Measurements from ENCODE around the gene ACTR8.
A peak's percentile ranks its signal among the peaks of the same experiment; 100 is the strongest.

The ACTR8 gene

DNA sequence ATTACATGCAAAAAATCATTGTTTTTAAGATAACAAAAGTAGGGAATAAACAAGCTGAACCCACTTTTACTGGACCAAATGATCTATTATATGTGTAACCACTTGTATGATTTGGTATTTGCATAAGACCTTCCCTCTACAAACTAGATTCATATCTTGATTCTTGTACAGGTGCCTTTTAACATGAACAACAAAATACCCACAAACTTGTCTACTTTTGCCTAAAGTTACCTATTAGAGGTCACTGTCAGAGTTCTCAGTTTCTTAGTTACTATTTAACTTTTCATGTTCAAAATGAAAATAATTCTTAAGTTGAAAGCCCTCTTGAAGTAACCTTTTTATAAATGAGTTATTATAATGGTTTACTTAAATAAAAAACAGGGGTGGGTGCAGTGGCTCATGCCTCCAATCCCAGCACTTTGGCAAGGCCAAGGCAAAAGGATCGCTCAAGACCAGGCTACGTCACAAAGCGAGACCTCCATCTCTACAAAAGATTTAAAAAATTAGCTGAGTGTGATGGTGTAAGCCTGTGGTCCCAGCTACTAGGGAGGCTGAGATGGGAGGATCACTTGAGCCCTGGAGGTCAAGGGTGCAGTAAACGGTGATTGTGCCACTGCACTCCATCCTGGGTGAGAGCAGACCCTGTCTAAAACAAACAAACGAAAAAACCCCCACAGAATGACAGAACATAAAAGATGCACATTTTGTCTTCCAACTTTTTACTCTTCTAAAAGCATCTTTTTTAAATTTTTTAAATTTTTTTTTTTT is 16.0 kb downstream of the ACTR8 start:
- no peak for DNase-seq (ENCODE audit: low spot score)

DNA sequence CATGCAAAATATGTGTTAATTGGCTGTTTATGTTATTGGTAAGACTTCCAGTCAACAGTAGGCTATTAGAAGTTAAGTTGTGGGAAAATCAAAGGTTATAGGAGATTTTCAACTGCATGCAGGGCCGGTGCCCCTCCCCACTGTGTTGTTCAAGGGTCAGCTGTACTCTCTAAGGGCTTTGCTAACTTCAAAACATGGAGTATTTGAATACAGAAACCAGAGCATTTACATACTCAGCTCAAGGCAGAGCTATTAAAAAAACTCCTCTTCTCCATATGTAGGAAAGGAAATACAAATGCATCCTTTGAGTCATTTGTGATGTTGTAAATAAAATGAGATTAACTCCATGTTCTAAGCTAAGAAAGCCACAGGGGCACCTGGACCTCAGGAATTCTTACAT is 18.8 kb downstream of the ACTR8 start:
- no peak for DNase-seq (ENCODE audit: low spot score)

DNA sequence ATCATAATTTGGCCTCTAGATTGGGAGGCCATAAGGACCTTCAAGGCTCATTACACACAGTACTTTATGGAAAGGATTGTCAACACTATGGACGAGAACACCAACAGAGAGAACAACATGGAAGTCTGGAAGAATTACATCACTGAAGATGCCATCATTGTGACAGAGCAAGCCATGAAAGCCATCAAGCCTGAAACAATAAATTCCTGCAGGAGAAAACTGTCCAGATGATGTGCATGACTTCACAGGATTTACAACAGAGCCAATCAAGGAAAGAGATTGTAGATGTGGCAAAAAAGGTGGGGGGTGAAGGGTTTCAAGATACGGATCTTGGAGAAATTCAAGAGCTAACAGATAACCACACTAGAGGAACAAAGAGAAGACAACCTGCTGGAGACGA is 19.7 kb downstream of the ACTR8 start:
- no peak for DNase-seq (ENCODE audit: low spot score)

DNA sequence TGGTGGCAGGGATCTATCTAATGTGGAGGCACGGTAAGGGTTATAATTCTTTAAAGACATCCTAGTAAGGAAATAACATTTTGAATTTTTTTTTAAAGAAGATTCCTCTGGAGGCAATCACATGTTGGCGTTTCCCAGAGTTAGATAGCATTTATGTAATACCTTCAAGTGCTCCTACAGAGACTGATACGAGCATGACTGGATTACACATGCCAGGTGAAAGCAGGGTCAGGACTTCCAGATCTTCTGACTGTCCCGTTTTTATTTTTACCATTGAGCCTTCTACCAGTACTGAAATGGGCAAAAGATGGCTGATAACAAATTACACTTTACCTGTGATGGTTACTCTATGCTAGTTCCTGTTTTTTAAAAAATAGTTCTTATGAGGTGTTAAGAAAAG is 21.8 kb downstream of the ACTR8 start:
- DNase-seq (ENCODE audit: low spot score): no peak

GRCh38 chr3:53859178-53859577 is 22.8 kb downstream of the ACTR8 start:
- no peak for DNase-seq (ENCODE audit: low spot score)

GRCh38 chr3:53858096-53858741 is 23.7 kb downstream of the ACTR8 start:
- DNase-seq (ENCODE audit: low spot score): no peak

- DNase-seq (ENCODE audit: low spot score): no peak
Measured at GRCh38 chr3:53856964-53857363, 25.0 kb downstream of the ACTR8 start.

DNA sequence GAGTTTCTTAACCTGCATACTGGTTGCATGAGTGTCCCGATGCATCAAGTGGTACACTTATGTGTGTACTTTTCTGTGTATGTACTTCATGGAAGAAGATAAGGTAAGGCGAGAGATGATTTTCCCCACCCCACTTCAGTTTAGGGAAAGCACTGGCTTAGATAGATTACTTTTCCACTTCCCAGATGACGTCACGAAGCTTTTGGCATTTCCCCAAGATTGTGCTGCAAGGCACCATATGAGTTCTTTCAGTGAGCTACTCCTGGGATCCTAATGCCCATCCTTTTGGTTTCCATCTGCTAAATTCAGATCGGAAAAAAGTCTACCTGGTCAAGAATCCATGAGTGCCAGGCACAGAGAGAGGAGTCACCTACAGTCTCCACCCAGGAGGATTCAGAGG is 31.1 kb downstream of the ACTR8 start:
- DNase-seq (ENCODE audit: low spot score): no peak

DNA sequence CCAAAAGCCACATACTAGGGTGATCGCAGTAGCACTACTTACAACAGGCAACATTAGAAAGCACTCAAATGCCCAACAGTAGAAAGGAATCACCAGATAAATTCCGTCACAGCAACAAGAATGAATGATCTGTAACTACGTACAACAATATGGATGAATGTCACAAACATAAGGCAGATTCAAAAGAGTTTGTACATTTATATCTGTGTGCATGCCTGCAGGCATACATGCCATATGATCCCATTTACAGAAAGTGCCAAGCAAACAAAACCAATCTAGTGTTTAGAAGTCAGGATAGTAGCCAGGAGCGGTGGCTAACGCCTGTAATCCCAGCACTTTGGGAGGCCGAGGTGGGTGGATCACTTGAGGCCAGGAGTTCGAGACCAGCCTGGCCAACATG is 32.0 kb downstream of the ACTR8 start:
- DNase-seq (ENCODE audit: low spot score): no peak

DNA sequence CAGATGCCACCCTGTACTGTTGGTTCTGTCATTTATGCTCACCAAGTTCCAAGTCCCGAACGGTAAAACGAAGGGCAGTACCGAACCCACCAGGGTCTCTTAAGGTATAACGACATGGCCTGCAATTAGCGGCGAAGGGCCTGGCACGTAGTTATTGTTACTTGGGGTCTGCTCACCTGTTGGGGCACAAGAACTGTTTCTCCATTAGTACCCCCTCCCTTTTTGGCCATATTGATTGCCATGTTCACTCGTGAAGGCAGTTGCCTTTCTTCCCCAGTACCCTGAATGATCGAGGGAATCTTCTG is 35.1 kb downstream of the ACTR8 start:
- no peak for DNase-seq (ENCODE audit: low spot score)

DNA sequence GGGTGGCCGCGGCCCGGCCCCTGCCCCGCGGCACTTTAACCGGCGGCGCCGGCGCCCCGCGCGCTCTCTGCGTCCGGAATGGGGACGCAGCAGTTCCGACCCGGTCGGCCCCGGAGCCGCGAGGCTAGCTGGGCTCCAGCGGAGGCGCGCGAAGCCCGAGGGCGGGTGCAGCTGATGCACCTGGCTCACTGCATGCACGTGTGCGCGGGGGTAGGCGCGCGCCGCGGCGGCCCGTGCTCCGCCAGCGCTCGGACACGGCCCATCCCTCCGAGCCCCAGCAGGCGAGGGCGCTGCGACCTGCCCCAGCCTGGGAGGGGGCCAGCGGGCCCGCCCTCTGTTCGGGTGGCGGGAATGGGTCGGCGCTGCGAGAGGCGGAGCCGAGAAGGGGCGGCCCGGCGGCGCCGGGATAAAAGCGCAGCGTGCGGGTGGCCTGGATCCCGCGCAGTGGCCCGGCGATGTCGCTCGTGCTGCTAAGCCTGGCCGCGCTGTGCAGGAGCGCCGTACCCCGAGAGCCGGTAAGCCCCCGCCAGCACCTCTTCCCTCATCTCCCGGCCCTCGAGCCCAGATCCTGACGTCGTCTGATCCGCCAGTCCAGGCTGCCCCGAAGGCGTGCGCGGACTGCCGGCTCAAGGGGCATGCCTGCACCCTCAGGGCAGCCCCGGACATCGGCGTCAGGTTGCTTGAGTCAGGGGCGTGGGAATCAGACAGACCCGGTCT is 35.7 kb downstream of the ACTR8 start, which contains the start of the genes CHDH and IL17RB:
TSS of gene CHDH (minus strand) at position 286 of the 717 bp plus-strand sequence. CDS start 22,411 bp downstream, outside the sequence.
TSS of gene IL17RB (plus strand) at position 435 of the 717 bp plus-strand sequence. CDS start at position 456, 21 bp downstream.
- DNase-seq (ENCODE audit: low spot score): peak; percentile 78

GRCh38 chr3:53845881-53846133 is 36.1 kb downstream of the ACTR8 start:
- no peak for DNase-seq (ENCODE audit: low spot score)

- DNase-seq (ENCODE audit: low spot score): peak; percentile 60
Measured at GRCh38 chr3:53845103-53845880, 36.7 kb downstream of the ACTR8 start.

DNA sequence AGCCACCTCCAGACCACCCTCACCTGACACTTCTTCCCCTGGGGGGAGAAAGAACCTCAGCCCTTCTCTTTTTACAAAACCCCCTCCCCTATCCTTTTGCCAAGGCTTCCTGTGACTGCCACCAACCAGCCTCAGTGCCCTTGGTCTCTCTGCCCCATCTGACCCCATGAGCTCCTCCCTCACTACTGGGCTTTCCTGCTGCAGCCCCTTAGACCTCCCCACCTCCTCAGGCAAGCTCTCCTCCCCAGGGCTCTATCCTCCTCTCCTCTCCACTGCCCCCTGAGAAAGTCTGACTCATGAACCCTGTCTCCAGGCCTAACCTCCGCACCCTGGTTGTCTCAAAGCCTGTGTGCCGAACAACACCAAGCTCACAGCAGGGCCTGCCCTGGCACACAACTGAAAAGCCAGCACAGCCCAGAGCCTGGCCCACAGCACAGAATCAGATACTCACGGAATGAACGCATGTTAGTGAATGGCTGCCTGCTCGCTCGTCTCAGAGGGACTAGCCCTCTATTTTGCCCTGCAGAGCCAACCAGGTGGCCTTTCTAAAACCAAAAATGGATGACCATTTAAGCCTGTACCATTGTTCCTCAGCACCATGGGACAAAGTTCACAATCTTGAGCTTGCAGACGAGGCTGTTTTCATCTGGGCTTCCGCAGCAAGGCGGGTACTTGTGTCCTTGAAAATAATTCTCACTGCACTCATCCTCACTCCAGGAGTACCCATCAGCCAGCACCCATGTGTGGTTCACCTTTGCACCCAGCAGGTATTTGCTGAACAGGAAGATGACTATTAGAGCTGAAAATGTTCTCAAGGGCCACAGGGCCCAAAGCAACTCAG is 37.5 kb downstream of the ACTR8 start:
- DNase-seq (ENCODE audit: low spot score): peak; percentile 57

DNA sequence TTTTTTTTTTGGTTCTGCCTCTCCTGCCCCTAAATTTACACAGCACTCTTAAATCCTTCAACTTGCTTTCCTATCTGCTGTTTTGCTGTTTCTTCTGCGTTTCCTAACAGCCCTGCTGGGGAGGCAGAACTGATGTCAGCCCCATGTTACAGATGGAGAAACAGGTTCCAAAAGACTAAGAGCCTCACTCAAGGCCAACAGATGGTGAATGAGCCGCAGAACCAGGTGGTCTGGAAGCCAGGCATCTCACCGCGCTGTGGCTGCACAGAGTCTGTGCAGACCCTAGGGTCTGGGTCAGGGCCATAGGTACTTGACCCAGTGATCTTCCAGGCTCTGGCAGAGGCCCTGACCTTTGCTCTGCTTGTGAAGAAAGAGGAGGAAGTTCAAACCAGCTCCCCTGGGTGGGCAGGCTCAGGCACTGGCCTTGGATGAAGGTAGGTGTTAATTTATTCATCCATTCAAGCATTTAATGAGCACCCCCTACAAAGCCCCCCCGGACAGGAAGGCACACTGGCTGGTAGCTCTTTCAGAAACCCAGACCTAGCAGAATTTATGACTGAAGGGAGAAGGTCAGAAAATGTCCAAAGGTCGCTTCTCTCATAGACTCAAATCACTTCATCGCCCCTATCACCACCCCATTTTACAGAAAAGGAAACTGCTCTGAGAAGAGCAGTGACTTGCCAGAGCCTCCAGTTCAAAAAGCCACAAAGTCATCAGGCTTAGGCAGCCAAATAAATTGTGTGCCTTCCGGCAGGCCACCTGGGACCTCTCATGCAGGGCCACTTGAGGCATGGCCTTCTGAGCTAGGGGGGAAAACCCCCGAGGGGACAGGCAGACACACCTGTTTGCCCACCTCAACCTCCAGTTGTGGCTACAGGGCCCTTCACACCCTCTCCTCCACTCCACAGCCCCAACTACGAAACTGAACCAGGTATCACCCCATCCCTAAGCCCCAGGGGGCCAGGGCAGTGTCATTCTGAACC is 38.5 kb downstream of the ACTR8 start:
- DNase-seq (ENCODE audit: low spot score): peak; percentile 53

GRCh38 chr3:53842436-53843194 is 39.3 kb downstream of the ACTR8 start:
- peak; percentile 95 for DNase-seq (ENCODE audit: low spot score)

GRCh38 chr3:53841296-53841695 is 40.7 kb downstream of the ACTR8 start:
- DNase-seq (ENCODE audit: low spot score): no peak

DNA sequence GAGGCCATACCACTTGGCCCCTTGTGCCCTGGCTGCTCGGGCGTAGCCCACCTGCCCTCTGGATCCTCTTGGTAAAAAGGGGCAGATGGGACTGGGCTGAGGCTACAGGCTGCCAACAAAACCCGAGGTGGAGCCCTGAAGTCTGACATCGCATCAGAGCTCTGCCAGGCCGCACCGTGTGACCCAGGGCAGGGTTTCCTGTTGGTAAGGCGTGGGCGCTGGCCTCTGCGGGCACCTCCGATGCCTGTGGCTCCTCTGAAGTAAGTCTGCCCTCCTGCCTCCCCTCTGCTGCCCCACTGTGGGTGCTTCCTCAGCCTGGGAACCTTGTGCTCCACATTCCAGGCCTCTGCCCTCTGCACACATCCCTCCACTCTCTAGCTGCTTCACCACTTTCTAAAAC is 44.6 kb downstream of the ACTR8 start:
- DNase-seq (ENCODE audit: low spot score): no peak

- no peak for DNase-seq (ENCODE audit: low spot score)
Measured at GRCh38 chr3:53836084-53836872, 45.7 kb downstream of the ACTR8 start.

All from globus pallidus (tissue), 1 donor.